ENCODE measurements around the gene GPR78. TPM values are rescaled to one million over a fixed set of nuclear protein-coding genes. Genes with fewer than 3 reads are reported as not detected.
"Not testable (repeated sequence)": the region's sequence is repeated elsewhere in the genome, so short reads cannot be mapped to it uniquely, and the experiment has no call there.

GPR78 gene
- total RNA-seq, 1 experiment from 2014 or later = not detected

- intact Hi-C loops (cut with micrococcal nuclease; ENCODE audit: unreplicated experiment) = no loop called here
- H3K27ac Mint-ChIP-seq (ENCODE audit: unreplicated experiment) = no peak overlapping the region
- peaks cover 58% of the 10 kb centered on the region for H3K27me3 Mint-ChIP-seq (ENCODE audit: unreplicated experiment)
- no peak for TF ChIP-seq CTCF (IDR thresholded peaks at IDR 0.05; ENCODE audit: unreplicated experiment)
- no peaks in the 10 kb centered on the region for H3K9me3 Mint-ChIP-seq (ENCODE audit: low read depth, unreplicated experiment)
- H3K36me3 Mint-ChIP-seq (ENCODE audit: insufficient read depth, unreplicated experiment) = no peaks in the 10 kb centered on the region
- BruUV-seq (replicated peaks) = no TSS peak
- no peak overlapping the region for H3K4me3 Mint-ChIP-seq (ENCODE audit: low read depth, unreplicated experiment)
- CTCF ChIA-PET = interaction anchor here (0.5 kb wide), 1 partner anchor 153 kb away, joined by 4 read pairs; no protein-coding TSS in a partner anchor
- DNase-seq = no peak
- H3K4me1 Mint-ChIP-seq (ENCODE audit: low read depth, unreplicated experiment) = no peaks in the 10 kb centered on the region
These were observed 37.4 kb downstream of the GPR78 start for GRCh38 chr4:8617486-8618040.

DNA sequence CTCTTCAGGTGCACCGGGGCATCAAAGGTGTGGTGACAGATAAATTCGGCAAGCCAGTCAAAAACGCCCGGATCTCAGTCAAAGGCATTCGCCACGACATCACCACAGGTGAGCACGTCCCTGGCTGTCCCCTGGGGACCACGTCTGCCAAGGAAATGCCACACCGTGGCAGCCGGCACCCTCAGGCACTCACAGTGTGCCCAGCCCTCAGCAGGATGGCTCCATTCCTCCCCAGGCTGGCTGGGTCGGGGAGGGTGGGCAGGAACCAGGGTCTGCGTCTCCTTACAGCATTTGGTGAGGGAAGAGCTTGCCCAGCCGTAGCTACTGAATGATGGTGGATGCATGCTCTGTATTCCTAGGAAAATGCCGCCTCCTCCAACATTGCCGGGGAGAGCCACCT lies 38.2 kb downstream of the GPR78 start:
- no TSS peak for BruUV-seq (replicated peaks)

GRCh38 chr4:8618961-8619720 lies 38.9 kb downstream of the GPR78 start:
- Mint-ChIP-seq H3K4me1 (ENCODE audit: low read depth, unreplicated experiment) (no peaks in the 10 kb centered on the region), H3K36me3 (ENCODE audit: insufficient read depth, unreplicated experiment) (no peaks in the 10 kb centered on the region), H3K9me3 (ENCODE audit: low read depth, unreplicated experiment) (no peaks in the 10 kb centered on the region), H3K27me3 (ENCODE audit: unreplicated experiment) (peaks cover 47% of the 10 kb centered on the region), H3K4me3 (ENCODE audit: low read depth, unreplicated experiment) (no peak overlapping the region), H3K27ac (ENCODE audit: unreplicated experiment) (no peak overlapping the region)
- TF ChIP-seq CTCF (IDR thresholded peaks at IDR 0.05; ENCODE audit: unreplicated experiment) = no peak
- BruUV-seq (replicated peaks) = no TSS peak
- CTCF ChIA-PET = interaction anchor here (0.7 kb wide), 1 partner anchor 9 kb away, joined by 6 read pairs; no protein-coding TSS in a partner anchor
- DNase-seq = no peak
- intact Hi-C loops (cut with micrococcal nuclease; ENCODE audit: unreplicated experiment) = no loop called here

More for the DNA sequence above, 38.2 kb downstream of the GPR78 start:
- H3K27ac Mint-ChIP-seq (ENCODE audit: unreplicated experiment) = no peak overlapping the region
- H3K9me3 Mint-ChIP-seq (ENCODE audit: low read depth, unreplicated experiment) = no peaks in the 10 kb centered on the region
- H3K4me1 Mint-ChIP-seq (ENCODE audit: low read depth, unreplicated experiment) = no peaks in the 10 kb centered on the region
- no peak for DNase-seq
- H3K36me3 Mint-ChIP-seq (ENCODE audit: insufficient read depth, unreplicated experiment) = no peaks in the 10 kb centered on the region
- peaks cover 49% of the 10 kb centered on the region for H3K27me3 Mint-ChIP-seq (ENCODE audit: unreplicated experiment)
- CTCF ChIA-PET = no interaction called here
- TF ChIP-seq CTCF (IDR thresholded peaks at IDR 0.05; ENCODE audit: unreplicated experiment) = no peak
- H3K4me3 Mint-ChIP-seq (ENCODE audit: low read depth, unreplicated experiment) = no peak overlapping the region
- intact Hi-C loops (cut with micrococcal nuclease; ENCODE audit: unreplicated experiment) = no loop called here

GRCh38 chr4:8621135-8621534 lies 40.9 kb downstream of the GPR78 start:
- intact Hi-C loops (cut with micrococcal nuclease; ENCODE audit: unreplicated experiment); H3K4me1 Mint-ChIP-seq (ENCODE audit: low read depth, unreplicated experiment); H3K9me3 Mint-ChIP-seq (ENCODE audit: low read depth, unreplicated experiment); H3K4me3 Mint-ChIP-seq (ENCODE audit: low read depth, unreplicated experiment); DNase-seq; BruUV-seq (replicated peaks); H3K36me3 Mint-ChIP-seq (ENCODE audit: insufficient read depth, unreplicated experiment); CTCF ChIA-PET; H3K27ac Mint-ChIP-seq (ENCODE audit: unreplicated experiment): not testable (repeated sequence)
- peaks cover 27% of the 10 kb centered on the region for H3K27me3 Mint-ChIP-seq (ENCODE audit: unreplicated experiment)

- BruUV-seq (replicated peaks); H3K4me1 Mint-ChIP-seq (ENCODE audit: low read depth, unreplicated experiment); intact Hi-C loops (cut with micrococcal nuclease; ENCODE audit: unreplicated experiment); CTCF ChIA-PET; DNase-seq; H3K27me3 Mint-ChIP-seq (ENCODE audit: unreplicated experiment); H3K27ac Mint-ChIP-seq (ENCODE audit: unreplicated experiment); H3K9me3 Mint-ChIP-seq (ENCODE audit: low read depth, unreplicated experiment); H3K4me3 Mint-ChIP-seq (ENCODE audit: low read depth, unreplicated experiment); H3K36me3 Mint-ChIP-seq (ENCODE audit: insufficient read depth, unreplicated experiment): not testable (repeated sequence)
These were observed 44.5 kb downstream of the GPR78 start for GRCh38 chr4:8624601-8625272.

DNA sequence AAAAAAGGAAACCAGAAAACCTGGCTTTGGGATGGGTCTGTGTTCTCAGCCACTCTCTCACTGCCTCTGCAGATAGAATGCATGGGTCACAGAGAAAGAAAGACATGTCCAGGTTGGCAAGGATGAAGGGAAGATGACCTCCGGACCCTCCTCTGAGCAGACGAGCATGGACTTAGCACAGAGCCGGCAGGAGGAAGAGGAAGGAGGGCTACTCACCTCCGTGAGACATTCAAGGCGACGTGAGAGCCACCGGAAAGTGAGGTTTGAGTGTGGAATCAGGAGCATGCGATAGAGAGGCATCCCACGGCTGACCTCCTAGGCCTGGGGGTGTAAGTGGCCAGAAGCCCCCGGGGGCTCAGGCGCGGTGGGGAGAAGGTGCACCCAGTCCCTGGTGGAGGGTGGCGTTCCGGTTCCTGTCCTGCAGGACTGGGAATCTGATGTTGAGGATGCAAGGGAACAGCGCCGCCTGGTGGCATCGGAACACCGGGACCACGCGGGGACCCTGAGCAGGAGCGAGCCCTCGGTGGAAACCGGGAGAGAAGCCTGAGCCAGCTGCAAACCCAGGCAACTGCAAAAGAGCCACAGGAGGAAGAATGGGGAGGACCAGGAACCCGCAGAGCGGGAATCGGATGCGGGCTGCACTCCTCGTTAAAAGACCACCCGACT lies 50.2 kb downstream of the GPR78 start:
- H3K27ac Mint-ChIP-seq (ENCODE audit: unreplicated experiment); DNase-seq; intact Hi-C loops (cut with micrococcal nuclease; ENCODE audit: unreplicated experiment); H3K4me1 Mint-ChIP-seq (ENCODE audit: low read depth, unreplicated experiment); BruUV-seq (replicated peaks); H3K9me3 Mint-ChIP-seq (ENCODE audit: low read depth, unreplicated experiment); H3K36me3 Mint-ChIP-seq (ENCODE audit: insufficient read depth, unreplicated experiment); CTCF ChIA-PET; H3K27me3 Mint-ChIP-seq (ENCODE audit: unreplicated experiment); H3K4me3 Mint-ChIP-seq (ENCODE audit: low read depth, unreplicated experiment): not testable (repeated sequence)

GRCh38 chr4:8631896-8632295 lies 51.7 kb downstream of the GPR78 start:
- H3K4me1 Mint-ChIP-seq (ENCODE audit: low read depth, unreplicated experiment); H3K36me3 Mint-ChIP-seq (ENCODE audit: insufficient read depth, unreplicated experiment); H3K27ac Mint-ChIP-seq (ENCODE audit: unreplicated experiment); DNase-seq; H3K9me3 Mint-ChIP-seq (ENCODE audit: low read depth, unreplicated experiment); H3K4me3 Mint-ChIP-seq (ENCODE audit: low read depth, unreplicated experiment); CTCF ChIA-PET; H3K27me3 Mint-ChIP-seq (ENCODE audit: unreplicated experiment); intact Hi-C loops (cut with micrococcal nuclease; ENCODE audit: unreplicated experiment); BruUV-seq (replicated peaks): not testable (repeated sequence)

Data from Calu3 (cell line).